Breast epithelium (tissue), 4 donors: ENCODE results near the gene BRME1. TPM values are rescaled to one million over a fixed set of nuclear protein-coding genes. Genes with fewer than 3 reads are reported as not detected.

Source experiments
- DNase-seq, 2 donors: peaks; one replicate each; pipeline ENCODE4 v3.0.0-alpha.2; 2019; ENCODE audit warnings: low spot score in 2 of 2
- H3K27ac ChIP-seq, 2 donors: fragments of 200-600 bp; sonication (generic) in 1 of 2; one replicate each; pipeline ENCODE4 v1.5.1; 2016 to 2019; ENCODE audit warnings: mild to moderate bottlenecking in 1 of 2
- H3K27me3 ChIP-seq, 2 donors: fragments of 200-600 bp; sonication (generic) in 1 of 2; one replicate each; pipeline versions ENCODE4 v1.5.1 to v1.6.0; 2017 to 2019; ENCODE audit warnings: control low read depth in 1 of 2, mild to moderate bottlenecking in 1 of 2
- H3K36me3 ChIP-seq: fragments of 200-600 bp; one replicate; pipeline ENCODE4 v1.5.1; 2019
- H3K4me1 ChIP-seq, 2 donors: fragments of 200-600 bp; sonication (generic); one replicate each; pipeline ENCODE4 v1.5.1; 2016 to 2019; ENCODE audit warnings: control low read depth in 1 of 2
- H3K4me3 ChIP-seq, 3 donors: fragments of 200-600 bp; sonication (generic); 1 replicate in 2 of 3; 2 replicates in 1 of 3; pipeline ENCODE4 v1.5.1; 2016 to 2019; ENCODE audit warnings: mild to moderate bottlenecking in 3 of 3, moderate library complexity in 2 of 3
- H3K9me3 ChIP-seq, 2 donors: fragments of 200-600 bp; sonication (generic) in 1 of 2; one replicate each; pipeline ENCODE4 v1.5.1; 2016 to 2019; ENCODE audit warnings: control low read depth in 1 of 2
- CTCF ChIP-seq, 3 donors: fragments of 450-650 bp; IDR thresholded peaks; one replicate each; pipeline ENCODE4 v1.5.1; 2016 to 2017; ENCODE audit warnings: antibody characterized with exemption in 3 of 3, mild to moderate bottlenecking in 3 of 3, moderate library complexity in 3 of 3
- POLR2A ChIP-seq: fragments of 450-650 bp; IDR thresholded peaks from one replicate; pipeline ENCODE4 v1.6.1; 2016; ENCODE audit warnings: antibody characterized with exemption, mild to moderate bottlenecking, moderate library complexity
- POLR2AphosphoS5 ChIP-seq, 3 donors: sonication (generic); formaldehyde crosslinking; IDR thresholded peaks; one replicate each; pipeline ENCODE4 v1.6.1; 2017; ENCODE audit warnings: antibody characterized with exemption in 3 of 3
- intact Hi-C: fragments of 100-400 bp; cut with DNase I; formaldehyde crosslinking; loops from one replicate; pipeline ENCODE4 v1.15.1; 2023; ENCODE audit warnings: low total_unique reads
- total RNA-seq, 3 donors: library from RNA; depleted of rRNA; stranded (reverse); fragments of >200 nt; gene quantifications; one replicate each; pipeline ENCODE4 v1.1.0, GENCODE V29; 2016

BRME1 gene
- total RNA-seq, 3 donors from 2014 or later, result 1.3 to 6.3 (median 1.6) TPM

GRCh38 chr19:13909430-13909829 is 3.5 kb upstream of the BRME1 start:
- Histone ChIP-seq H3K27ac (no peak overlapping the region), H3K36me3 (peaks cover 8% of the 10 kb centered on the region), H3K4me3 (no peak overlapping the region), H3K27me3 (no peaks in the 10 kb centered on the region), H3K4me1 (peaks cover 0 to 5% of the 10 kb centered on the region in 2 donors), H3K9me3 (no peaks in the 10 kb centered on the region)
- DNase-seq, result no peak
- intact Hi-C loops, result no loop called here
- TF ChIP-seq POLR2AphosphoS5 (IDR thresholded peaks at IDR 0.05), result no peak
- no peak for TF ChIP-seq CTCF (IDR thresholded peaks at IDR 0.05)
- TF ChIP-seq POLR2A, result no peak

GRCh38 chr19:13908674-13909073 is 2.8 kb upstream of the BRME1 start:
- DNase-seq, result no peak
- intact Hi-C loops, result no loop called here
- Histone ChIP-seq H3K4me1 (peaks cover 0 to 5% of the 10 kb centered on the region in 2 donors), H3K27ac (no peak overlapping the region), H3K9me3 (no peaks in the 10 kb centered on the region), H3K4me3 (no peak overlapping the region), H3K27me3 (no peaks in the 10 kb centered on the region), H3K36me3 (peaks cover 7% of the 10 kb centered on the region)
- no peak for TF ChIP-seq POLR2A
- TF ChIP-seq POLR2AphosphoS5 (IDR thresholded peaks at IDR 0.05), result no peak
- TF ChIP-seq CTCF (IDR thresholded peaks at IDR 0.05), result no peak

- H3K27me3 ChIP-seq, result no peaks in the 10 kb centered on the region
- H3K4me3 ChIP-seq, result peak overlapping the region; percentile 85 to 95 (median 89)
- no peaks in the 10 kb centered on the region for H3K9me3 ChIP-seq
- no peaks in the 10 kb centered on the region for H3K36me3 ChIP-seq
- intact Hi-C loops, result no loop called here
- peak overlapping the region; percentile 83 to 88 for H3K27ac ChIP-seq
- peaks cover 0 to 5% of the 10 kb centered on the region in 2 donors for H3K4me1 ChIP-seq
- TF ChIP-seq CTCF (IDR thresholded peaks at IDR 0.05), result no peak
- TF ChIP-seq POLR2AphosphoS5 (IDR thresholded peaks at IDR 0.05), result no peak
- TF ChIP-seq POLR2A, result no peak
- no peak for DNase-seq
Observed at GRCh38 chr19:13906910-13907309, 993 bp upstream of the BRME1 start.

- peak overlapping the region; percentile 83 to 88 for H3K27ac ChIP-seq
- peaks cover 0 to 5% of the 10 kb centered on the region in 2 donors for H3K4me1 ChIP-seq
- intact Hi-C loops, result no loop called here
- DNase-seq, result no peak
- no peak for TF ChIP-seq POLR2A
- TF ChIP-seq CTCF (IDR thresholded peaks at IDR 0.05), result no peak
- TF ChIP-seq POLR2AphosphoS5 (IDR thresholded peaks at IDR 0.05), result no peak
- H3K4me3 ChIP-seq, result peak overlapping the region; percentile 85 to 95 (median 89)
- H3K36me3 ChIP-seq, result no peaks in the 10 kb centered on the region
- no peaks in the 10 kb centered on the region for H3K9me3 ChIP-seq
- no peaks in the 10 kb centered on the region for H3K27me3 ChIP-seq
Observed at GRCh38 chr19:13906521-13906904, 596 bp upstream of the BRME1 start.

GRCh38 chr19:13902993-13903555 is 2.8 kb downstream of the BRME1 start:
- intact Hi-C loops, result no loop called here
- Histone ChIP-seq H3K27ac (no peak overlapping the region), H3K9me3 (no peaks in the 10 kb centered on the region), H3K27me3 (no peaks in the 10 kb centered on the region), H3K36me3 (no peaks in the 10 kb centered on the region), H3K4me1 (peaks cover 0 to 5% of the 10 kb centered on the region in 2 donors), H3K4me3 (no peak overlapping the region)
- no peak for DNase-seq
- TF ChIP-seq POLR2A (no peak), CTCF (IDR thresholded peaks at IDR 0.05) (no peak), POLR2AphosphoS5 (IDR thresholded peaks at IDR 0.05) (no peak)
